ENCODE measurements around the gene AP2A2.

The AP2A2 gene

DNA sequence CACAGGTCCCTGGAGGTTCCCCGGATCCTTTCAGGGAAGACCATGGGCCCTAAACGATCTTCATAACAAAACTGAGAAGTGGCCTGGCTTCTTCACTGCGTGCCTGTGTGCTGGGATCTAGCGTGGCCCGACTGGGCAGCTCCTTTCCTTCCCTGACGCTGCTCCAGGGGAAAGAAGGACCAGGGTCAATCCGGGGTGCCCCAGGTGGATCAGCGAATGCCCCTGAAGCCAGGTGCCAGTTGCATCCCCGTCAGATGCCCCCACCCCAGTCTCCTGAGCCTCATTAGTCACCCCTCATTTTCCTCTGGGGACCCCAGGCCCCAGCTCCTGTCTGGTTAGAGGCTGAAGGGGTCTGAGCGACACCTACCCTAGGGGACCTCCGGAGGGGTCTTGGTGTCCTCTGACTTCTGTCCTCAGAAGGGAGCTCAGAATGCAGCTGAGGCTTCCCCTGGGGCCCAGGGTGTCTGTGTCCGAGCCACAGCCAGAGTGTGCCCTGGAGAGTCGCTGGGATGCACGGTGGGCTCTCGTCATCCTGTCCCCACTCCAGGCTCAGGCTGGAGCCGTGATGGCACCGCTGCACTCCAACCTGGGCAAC, 129.5 kb downstream of the AP2A2 start:
- Histone ChIP-seq H3K27me3 (ENCODE audit: insufficient read depth, low read depth, severe bottlenecking) (no peaks in the 10 kb centered on the region), H3K36me3 (no peaks in the 10 kb centered on the region), H3K4me3 (ENCODE audit: low read depth, low read length) (no peak overlapping the region), H3K27ac (no peak overlapping the region), H3K9me3 (ENCODE audit: severe bottlenecking) (no peaks in the 10 kb centered on the region)
- peak; percentile 4 for DNase-seq
- TF ChIP-seq, protein P1, sequence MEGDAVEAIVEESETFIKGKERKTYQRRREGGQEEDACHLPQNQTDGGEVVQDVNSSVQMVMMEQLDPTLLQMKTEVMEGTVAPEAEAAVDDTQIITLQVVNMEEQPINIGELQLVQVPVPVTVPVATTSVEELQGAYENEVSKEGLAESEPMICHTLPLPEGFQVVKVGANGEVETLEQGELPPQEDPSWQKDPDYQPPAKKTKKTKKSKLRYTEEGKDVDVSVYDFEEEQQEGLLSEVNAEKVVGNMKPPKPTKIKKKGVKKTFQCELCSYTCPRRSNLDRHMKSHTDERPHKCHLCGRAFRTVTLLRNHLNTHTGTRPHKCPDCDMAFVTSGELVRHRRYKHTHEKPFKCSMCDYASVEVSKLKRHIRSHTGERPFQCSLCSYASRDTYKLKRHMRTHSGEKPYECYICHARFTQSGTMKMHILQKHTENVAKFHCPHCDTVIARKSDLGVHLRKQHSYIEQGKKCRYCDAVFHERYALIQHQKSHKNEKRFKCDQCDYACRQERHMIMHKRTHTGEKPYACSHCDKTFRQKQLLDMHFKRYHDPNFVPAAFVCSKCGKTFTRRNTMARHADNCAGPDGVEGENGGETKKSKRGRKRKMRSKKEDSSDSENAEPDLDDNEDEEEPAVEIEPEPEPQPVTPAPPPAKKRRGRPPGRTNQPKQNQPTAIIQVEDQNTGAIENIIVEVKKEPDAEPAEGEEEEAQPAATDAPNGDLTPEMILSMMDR (IDR thresholded peaks at IDR 0.05; ENCODE audit: low read depth, low read length), result no peak

DNA sequence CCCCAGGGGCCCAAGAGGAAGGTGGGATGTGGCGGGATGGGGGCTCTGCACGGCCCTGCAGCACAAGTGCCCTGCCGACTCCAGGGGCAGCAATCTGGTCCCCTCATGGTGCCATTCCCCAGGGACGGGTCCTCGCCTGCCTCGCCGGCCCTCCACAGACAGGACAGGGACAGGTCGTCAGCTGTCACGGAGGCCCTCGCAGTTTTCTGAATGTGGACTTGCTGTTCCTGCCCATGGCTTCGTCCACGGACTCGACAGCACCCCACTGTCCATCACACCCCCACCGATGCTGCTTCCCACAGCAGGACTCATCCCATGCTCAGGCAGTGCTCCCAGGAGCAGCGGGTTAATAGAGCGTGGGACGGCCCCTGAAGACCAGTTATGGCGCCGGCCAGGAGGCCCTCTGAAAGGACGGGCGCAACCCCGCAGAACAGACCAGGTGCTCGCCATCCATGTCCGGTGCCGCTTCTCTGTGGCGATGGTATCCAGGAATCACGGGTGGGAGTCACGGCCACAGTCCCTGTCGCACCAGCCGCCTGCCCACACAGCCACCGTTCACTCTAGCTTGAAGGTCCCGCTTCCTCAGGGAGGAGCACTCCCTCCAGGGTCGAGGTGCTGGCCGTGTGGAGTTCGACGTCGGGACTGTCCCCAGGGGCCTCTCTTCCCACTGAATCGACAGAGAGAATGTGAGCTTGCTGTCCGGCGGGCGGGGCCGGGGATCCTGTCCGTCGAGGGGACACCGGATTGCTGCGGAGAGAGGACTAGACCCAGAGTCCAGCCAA, 130.5 kb downstream of the AP2A2 start:
- no peaks in the 10 kb centered on the region for H3K9me3 ChIP-seq (ENCODE audit: severe bottlenecking)
- DNase-seq, result peak; percentile 5
- H3K27me3 ChIP-seq (ENCODE audit: insufficient read depth, low read depth, severe bottlenecking), result no peaks in the 10 kb centered on the region
- H3K27ac ChIP-seq, result no peak overlapping the region
- TF ChIP-seq, protein P1 (IDR thresholded peaks at IDR 0.05; ENCODE audit: low read depth, low read length), result no peak
- H3K4me3 ChIP-seq (ENCODE audit: low read depth, low read length), result no peak overlapping the region
- no peaks in the 10 kb centered on the region for H3K36me3 ChIP-seq

DNA sequence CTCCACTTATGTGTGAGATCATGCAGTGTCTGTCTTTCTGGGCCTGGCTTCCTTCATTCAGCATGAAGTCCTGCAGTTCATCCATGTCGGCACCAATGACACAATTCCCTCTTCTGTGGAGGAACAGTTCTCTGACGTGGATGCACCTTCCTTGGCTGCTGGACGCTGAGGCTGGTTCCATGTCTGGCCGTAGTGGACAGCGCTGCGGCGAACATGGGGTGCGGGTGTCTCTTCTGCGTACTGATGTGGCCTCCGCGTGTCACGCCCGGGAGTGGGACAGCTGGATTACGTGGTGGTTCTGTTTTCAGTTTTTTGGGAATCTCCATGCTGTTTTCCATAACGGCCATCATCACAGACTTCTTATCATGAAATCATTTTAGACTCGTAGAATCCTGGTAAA, 132.1 kb downstream of the AP2A2 start:
- no peaks in the 10 kb centered on the region for H3K36me3 ChIP-seq
- no peak for DNase-seq
- TF ChIP-seq, protein P1 (IDR thresholded peaks at IDR 0.05; ENCODE audit: low read depth, low read length), result no peak

DNA sequence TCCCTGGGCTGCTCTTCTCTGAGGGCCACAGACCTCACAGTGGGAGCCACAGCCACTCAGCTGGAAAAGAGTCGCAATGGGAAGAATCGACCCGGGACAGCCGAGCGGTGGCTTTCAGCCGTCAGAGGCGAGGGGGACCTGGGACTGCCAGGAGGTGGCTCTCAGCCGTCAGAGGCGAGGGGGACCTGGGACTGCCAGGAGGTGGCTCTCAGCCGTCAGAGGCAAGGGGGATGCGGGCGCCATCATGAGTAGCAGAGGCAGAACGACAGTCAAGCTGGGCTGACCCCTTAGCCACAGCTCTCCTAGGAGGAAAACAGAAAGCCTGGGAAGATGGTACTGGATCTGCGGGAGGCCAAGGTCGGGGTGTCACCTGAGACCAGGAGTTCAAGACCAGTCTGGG, 134.1 kb downstream of the AP2A2 start:
- no peaks in the 10 kb centered on the region for H3K27me3 ChIP-seq (ENCODE audit: insufficient read depth, low read depth, severe bottlenecking)
- TF ChIP-seq, protein P1 (IDR thresholded peaks at IDR 0.05; ENCODE audit: low read depth, low read length), result no peak

More for the DNA sequence above, 132.1 kb downstream of the AP2A2 start:
- Histone ChIP-seq H3K9me3 (ENCODE audit: severe bottlenecking) (peaks cover 3% of the 10 kb centered on the region), H3K27me3 (ENCODE audit: insufficient read depth, low read depth, severe bottlenecking) (no peaks in the 10 kb centered on the region), H3K4me3 (ENCODE audit: low read depth, low read length) (no peak overlapping the region), H3K27ac (no peak overlapping the region)

DNA sequence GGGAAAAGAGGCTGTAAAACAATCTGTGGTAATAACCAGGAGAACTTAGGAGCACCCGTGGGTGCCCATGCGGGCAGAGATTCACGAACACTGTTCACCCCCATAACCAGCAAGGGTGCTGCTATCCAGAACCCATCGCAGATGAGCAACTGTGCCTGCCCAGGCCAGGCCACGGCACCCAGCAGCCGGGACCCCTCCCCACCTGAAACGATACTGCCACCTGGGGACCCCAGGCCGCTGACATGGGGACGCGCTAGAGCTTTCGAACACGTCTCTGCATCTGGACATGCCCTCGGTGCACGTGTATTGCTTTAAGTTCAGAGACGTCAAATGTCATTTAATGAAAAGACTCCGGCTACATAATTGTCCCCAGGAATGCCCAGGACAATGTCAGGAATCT, 134.7 kb downstream of the AP2A2 start:
- Histone ChIP-seq H3K36me3 (no peaks in the 10 kb centered on the region), H3K4me3 (ENCODE audit: low read depth, low read length) (no peak overlapping the region), H3K27me3 (ENCODE audit: insufficient read depth, low read depth, severe bottlenecking) (no peaks in the 10 kb centered on the region), H3K9me3 (ENCODE audit: severe bottlenecking) (peaks cover 3% of the 10 kb centered on the region), H3K27ac (no peak overlapping the region)
- TF ChIP-seq, protein P1 (IDR thresholded peaks at IDR 0.05; ENCODE audit: low read depth, low read length), result no peak
- no peak for DNase-seq

More for the DNA sequence above, 134.1 kb downstream of the AP2A2 start:
- H3K4me3 ChIP-seq (ENCODE audit: low read depth, low read length), result no peak overlapping the region
- peaks cover 3% of the 10 kb centered on the region for H3K9me3 ChIP-seq (ENCODE audit: severe bottlenecking)
- no peak overlapping the region for H3K27ac ChIP-seq
- no peaks in the 10 kb centered on the region for H3K36me3 ChIP-seq
- no peak for DNase-seq

All from WERI-Rb-1 (cell line).